Body of pancreas (tissue), 4 donors: ENCODE results near the gene MYORG. TPM values are rescaled to one million over a fixed set of nuclear protein-coding genes. Genes with fewer than 3 reads are reported as not detected.

Experiments
- ATAC-seq: fragments of 150-250 bp; one replicate; pipeline ENCODE4 v1.9.1; 2016
- DNase-seq, 4 donors: peaks; one replicate each; pipeline ENCODE4 v3.0.0-alpha.2; 2019
- H3K27ac ChIP-seq, 4 donors: fragments of 200-600 bp; sonication (generic); 1 replicate in 3 of 4; 2 replicates in 1 of 4; pipeline versions ENCODE4 v1.5.1 to v1.6.1; 2016 to 2019; ENCODE audit warnings: mild to moderate bottlenecking in 1 of 4, mixed read lengths in 1 of 4, moderate library complexity in 1 of 4
- H3K27me3 ChIP-seq, 2 donors: fragments of 200-600 bp; sonication (generic); one replicate each; pipeline ENCODE4 v1.6.0; 2016; ENCODE audit warnings: mild to moderate bottlenecking in 1 of 2
- H3K36me3 ChIP-seq, 2 donors: fragments of 200-600 bp; sonication (generic); replicated peaks in 1 of 2; 2 replicates each; pipeline ENCODE4 v1.5.1; 2016; ENCODE audit warnings: low read depth in 2 of 2; ENCODE audit not compliant: insufficient read depth in 1 of 2
- H3K4me1 ChIP-seq: fragments of 200-600 bp; sonication (generic); one replicate; pipeline ENCODE4 v1.6.0; 2016
- H3K4me3 ChIP-seq, 2 donors: fragments of 200-600 bp; sonication (generic); 1 replicate in 1 of 2; 2 replicates in 1 of 2; pipeline ENCODE4 v1.5.1; 2016 to 2019
- H3K9me3 ChIP-seq, 3 donors: fragments of 200-600 bp; sonication (generic); 1 replicate in 2 of 3; 2 replicates in 1 of 3; pipeline ENCODE4 v1.5.1; 2016
- POLR2A ChIP-seq, 3 donors: fragments of 450-650 bp; IDR thresholded peaks; one replicate each; pipeline ENCODE4 v1.6.1; 2016; ENCODE audit warnings: antibody characterized with exemption in 3 of 3, mild to moderate bottlenecking in 2 of 3
- WGBS, 2 donors: methylation state at CpG; one replicate each; pipeline ENCODE4 v1.1.5; 2017; 5-methylcytosine and 5-hydroxymethylcytosine counted together
- intact Hi-C: fragments of 100-400 bp; cut with DNase I; formaldehyde crosslinking; loops from one replicate; pipeline ENCODE4 v1.15.1; 2023
- total RNA-seq, 2 donors: library from RNA; depleted of rRNA; stranded (reverse); fragments of >200 nt; gene quantifications; one replicate each; pipeline ENCODE4 v1.1.0, GENCODE V29; 2016
- TF ChIP-seq, protein P1 (sequence below), 7 experiments: fragments of 450-650 bp in 4 of 7; fragments of 200-600 bp in 3 of 7; sonication (generic) in 3 of 7; IDR thresholded peaks; one replicate each; pipeline ENCODE4 v1.5.1; 2016 to 2019; ENCODE audit warnings: antibody characterized with exemption in 7 of 7

Gene MYORG
- total RNA-seq = 10 to 100 TPM; 11.2 to 11.9 TPM

DNA sequence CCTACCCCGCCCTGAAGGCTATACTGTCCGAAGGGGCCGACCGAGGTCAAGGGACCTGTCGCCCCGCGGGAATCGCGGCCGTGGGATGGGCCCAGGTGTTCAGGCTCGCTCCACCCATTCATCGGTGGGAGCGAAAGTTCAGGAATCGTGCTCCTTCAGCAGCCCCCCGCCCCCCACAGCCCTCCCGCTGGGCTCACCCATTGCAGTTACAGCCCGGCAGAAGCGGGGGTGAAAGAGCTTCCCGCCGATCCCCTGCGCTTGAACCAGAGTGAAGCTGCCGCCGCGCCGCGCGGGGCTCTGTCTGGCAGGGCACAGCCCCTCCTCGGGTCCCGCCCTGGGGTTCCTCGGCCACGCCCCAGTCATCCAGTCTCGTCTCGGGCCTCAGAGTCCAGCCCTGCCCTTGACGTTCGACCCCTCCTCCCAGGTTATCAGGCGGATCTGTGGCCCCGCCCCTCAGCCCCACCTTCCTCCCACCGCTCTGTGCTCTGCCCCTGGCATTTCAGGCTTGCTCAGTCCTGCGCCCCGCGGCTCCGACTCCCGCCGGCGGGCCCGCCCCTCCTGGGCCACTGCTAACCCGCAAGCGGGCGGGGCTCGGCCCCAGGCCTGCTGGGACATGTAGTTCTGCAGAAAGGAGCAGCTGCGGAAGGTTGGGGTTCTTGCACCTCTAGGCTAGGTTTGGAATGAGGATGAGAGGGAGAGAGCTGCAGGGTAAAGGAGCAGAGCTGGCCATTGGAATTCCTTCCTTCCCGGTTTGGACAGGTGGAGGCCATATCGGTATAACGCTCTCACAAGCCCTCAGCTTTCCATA is at the start of gene MYORG:
TSS of gene MYORG (minus strand) at position 303 of the 808 bp plus-strand sequence. CDS start 3,955 bp downstream, outside the sequence.
- WGBS, 2 donors = 0% methylated on average over 5 to 51 of the region's 54 CpGs
- H3K4me3 ChIP-seq = peak within 1 kb of the TSS; percentile 39 to 43
- DNase-seq (peak; percentile 99), ATAC-seq (peak; percentile 89)
- H3K9me3 ChIP-seq = no peaks in the 10 kb centered on the region
- TF ChIP-seq, protein P1, sequence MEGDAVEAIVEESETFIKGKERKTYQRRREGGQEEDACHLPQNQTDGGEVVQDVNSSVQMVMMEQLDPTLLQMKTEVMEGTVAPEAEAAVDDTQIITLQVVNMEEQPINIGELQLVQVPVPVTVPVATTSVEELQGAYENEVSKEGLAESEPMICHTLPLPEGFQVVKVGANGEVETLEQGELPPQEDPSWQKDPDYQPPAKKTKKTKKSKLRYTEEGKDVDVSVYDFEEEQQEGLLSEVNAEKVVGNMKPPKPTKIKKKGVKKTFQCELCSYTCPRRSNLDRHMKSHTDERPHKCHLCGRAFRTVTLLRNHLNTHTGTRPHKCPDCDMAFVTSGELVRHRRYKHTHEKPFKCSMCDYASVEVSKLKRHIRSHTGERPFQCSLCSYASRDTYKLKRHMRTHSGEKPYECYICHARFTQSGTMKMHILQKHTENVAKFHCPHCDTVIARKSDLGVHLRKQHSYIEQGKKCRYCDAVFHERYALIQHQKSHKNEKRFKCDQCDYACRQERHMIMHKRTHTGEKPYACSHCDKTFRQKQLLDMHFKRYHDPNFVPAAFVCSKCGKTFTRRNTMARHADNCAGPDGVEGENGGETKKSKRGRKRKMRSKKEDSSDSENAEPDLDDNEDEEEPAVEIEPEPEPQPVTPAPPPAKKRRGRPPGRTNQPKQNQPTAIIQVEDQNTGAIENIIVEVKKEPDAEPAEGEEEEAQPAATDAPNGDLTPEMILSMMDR (IDR thresholded peaks at IDR 0.05) = peak in 2 of 7 experiments; percentile 15 to 20
- TF ChIP-seq POLR2A (IDR thresholded peaks at IDR 0.05) = peak; percentile 84 to 95 (median 88)
- H3K36me3 ChIP-seq = peaks cover under 1% of the 10 kb centered on the region in 2 donors
- H3K27ac ChIP-seq = peak within 1 kb of the TSS; percentile 80 to 90 (median 81)
- no peaks in the 10 kb centered on the region for H3K27me3 ChIP-seq
- intact Hi-C loops = no loop called here
- H3K4me1 ChIP-seq = peaks cover 61% of the 10 kb centered on the region

DNA sequence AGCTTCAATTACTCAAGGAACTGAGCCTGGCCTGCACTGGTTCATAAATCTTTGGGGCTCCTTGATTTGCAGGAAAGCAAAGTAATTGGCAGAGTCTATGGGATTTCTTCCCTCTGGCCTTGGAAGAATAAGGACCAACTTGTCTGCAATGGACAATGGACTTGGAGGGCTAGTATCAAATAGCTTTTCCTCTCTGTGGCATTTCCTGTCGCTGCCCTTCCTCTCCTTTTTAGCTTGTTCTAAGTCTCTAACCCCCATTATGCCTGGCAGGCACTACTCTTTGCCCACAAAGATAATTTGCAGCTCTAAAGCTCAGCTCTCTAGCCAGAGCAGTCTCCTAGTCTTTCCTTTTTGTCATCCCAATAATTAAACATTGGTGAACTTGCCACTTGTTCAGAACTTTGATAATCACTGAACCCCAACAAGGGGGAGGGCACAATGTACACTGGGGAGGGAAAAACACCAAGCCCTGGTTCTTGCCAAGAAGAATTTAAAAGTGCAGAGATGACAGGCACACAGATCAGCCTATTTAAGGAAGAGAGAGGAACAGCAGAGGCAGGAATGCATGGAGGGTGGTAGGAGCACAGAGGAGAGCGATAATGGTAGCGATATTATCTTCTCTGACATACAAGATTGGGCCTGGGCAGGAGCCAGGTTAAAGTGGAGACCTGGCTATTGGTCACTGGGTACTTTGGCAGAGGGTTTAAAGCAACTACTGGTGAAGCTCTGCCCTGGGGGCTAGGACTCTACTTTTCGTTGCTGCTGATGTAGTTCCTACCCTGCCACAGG is 43.2 kb upstream of the MYORG start:
- Histone ChIP-seq H3K9me3 (no peaks in the 10 kb centered on the region), H3K4me1 (no peaks in the 10 kb centered on the region), H3K27me3 (no peaks in the 10 kb centered on the region), H3K4me3 (no peak overlapping the region), H3K36me3 (no peaks in the 10 kb centered on the region), H3K27ac (no peak overlapping the region)
- intact Hi-C loops = no loop called here
- DNase-seq = no peak
- ATAC-seq = no peak
- no peak for TF ChIP-seq POLR2A (IDR thresholded peaks at IDR 0.05)
- TF ChIP-seq, protein P1 (IDR thresholded peaks at IDR 0.05) = no peak
- 76 to 92% methylated on average over 4 of the region's 4 CpGs for WGBS, 2 donors

DNA sequence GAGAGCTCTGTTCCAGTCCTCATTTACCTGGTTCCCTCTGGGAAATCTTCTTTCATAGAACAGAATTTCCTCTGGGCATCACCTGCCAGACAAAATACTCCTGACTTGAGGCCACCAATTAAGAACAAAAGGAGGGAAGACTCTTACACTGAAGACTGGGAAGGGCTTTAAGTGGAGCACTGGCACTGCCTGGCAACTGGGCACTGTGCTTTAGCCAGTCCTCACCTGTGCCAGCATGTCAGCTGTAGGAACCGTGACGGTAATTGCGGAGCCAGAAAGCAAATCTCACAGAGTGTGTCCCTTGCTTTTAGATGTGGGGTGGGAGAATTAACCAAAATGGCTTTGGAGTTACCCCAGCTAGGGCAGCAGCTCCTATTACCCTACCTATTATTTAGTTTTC is 41.0 kb upstream of the MYORG start:
- ATAC-seq (no peak), DNase-seq (peak in 2 of 4 donors; percentile 17 to 24)
- H3K4me1 ChIP-seq = no peaks in the 10 kb centered on the region
- H3K4me3 ChIP-seq = no peak overlapping the region
- no peaks in the 10 kb centered on the region for H3K9me3 ChIP-seq
- H3K27me3 ChIP-seq = no peaks in the 10 kb centered on the region
- H3K27ac ChIP-seq = no peak overlapping the region
- no peaks in the 10 kb centered on the region for H3K36me3 ChIP-seq
- intact Hi-C loops = no loop called here
- 84 to 95% methylated on average over 3 of the region's 3 CpGs for whole genome bisulfite sequencing, 2 donors
- TF ChIP-seq, protein P1 (IDR thresholded peaks at IDR 0.05) = no peak
- TF ChIP-seq POLR2A (IDR thresholded peaks at IDR 0.05) = no peak

DNA sequence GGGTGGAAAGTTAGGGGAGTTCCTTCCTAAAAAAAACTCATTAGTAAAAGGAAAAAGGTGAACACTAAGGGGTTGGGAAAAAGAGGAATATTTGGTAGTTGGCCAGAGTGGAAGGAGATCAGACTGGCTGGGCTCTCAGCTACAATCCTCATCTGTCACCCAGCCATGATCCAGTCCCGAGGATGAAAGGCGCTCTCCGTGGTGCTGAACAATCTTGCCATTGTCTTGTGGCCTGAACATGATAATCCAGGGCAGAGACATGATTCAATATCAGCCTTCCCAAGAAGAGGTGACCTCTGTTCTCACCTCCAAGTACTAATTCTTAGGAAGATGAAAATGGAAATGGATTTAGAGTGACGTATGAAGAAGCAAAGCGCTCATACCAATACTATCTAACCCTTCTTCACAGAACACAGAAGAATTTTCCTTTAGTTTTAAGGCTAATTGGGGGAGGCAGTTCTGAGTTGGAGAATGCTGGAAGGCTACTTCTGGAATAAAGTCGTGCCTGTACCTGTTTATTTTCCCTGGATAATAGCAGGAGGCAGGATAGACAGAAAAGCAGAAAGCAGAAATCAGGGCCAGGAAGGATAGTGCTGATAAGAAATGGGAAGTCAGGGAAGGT is 36.6 kb upstream of the MYORG start:
- 31 to 34% methylated on average over 6 of the region's 6 CpGs for WGBS, 2 donors
- TF ChIP-seq, protein P1 (IDR thresholded peaks at IDR 0.05) = no peak
- H3K4me1 ChIP-seq = no peaks in the 10 kb centered on the region
- intact Hi-C loops = no loop called here
- no peaks in the 10 kb centered on the region for H3K27me3 ChIP-seq
- H3K27ac ChIP-seq = no peak overlapping the region
- peak in 2 of 4 donors; percentile 30 to 43 for DNase-seq
- H3K36me3 ChIP-seq = no peaks in the 10 kb centered on the region
- H3K9me3 ChIP-seq = no peaks in the 10 kb centered on the region
- ATAC-seq = no peak
- H3K4me3 ChIP-seq = no peak overlapping the region
